ENCODE results near the gene ST3GAL3. TPM values are rescaled to one million over a fixed set of nuclear protein-coding genes. Genes with fewer than 3 reads are reported as not detected.

ST3GAL3 gene
- total and polyA plus RNA-seq, 10 of the 15 experiments (the other 5 are each of a cell fraction or from before 2014, with no cell fraction given) = 1.2 to 19.3 (median 11.0) TPM

- ATAC-seq (peak; percentile 57), FAIRE-seq (no peak), DNase-seq (ENCODE audit: low read depth, low spot score) (no peak)
- CTCF ChIA-PET = interaction anchor here (0.7 to 4.0 kb wide), 4 partner anchors 63 to 186 kb away, joined by 3 to 25 read pairs (median 4); no protein-coding TSS in a partner anchor
- Histone ChIP-seq H3K27me3 (replicated peaks in 1 of 2; ENCODE audit: control insufficient read depth in 2 of 2, insufficient read depth in 2 of 2, low read length in 1 of 2) (no peaks in the 10 kb centered on the region), H2AFZ (ENCODE audit: control insufficient read depth, low read depth, low read length) (peak overlapping the region; percentile 20), H3K4me3 (no peak overlapping the region), H3K4me1 (ENCODE audit: control insufficient read depth, insufficient read depth, low read length) (peaks cover 76% of the 10 kb centered on the region), H4K20me1 (ENCODE audit: control insufficient read depth, insufficient read depth) (no peaks in the 10 kb centered on the region), H3K9ac (ENCODE audit: control insufficient read depth, insufficient read depth, low read length) (peak overlapping the region; percentile 24), H3K27ac (ENCODE audit: control insufficient read depth, insufficient read depth) (peak overlapping the region; percentile 95), H3K36me3 (ENCODE audit: control insufficient read depth in 2 of 2, insufficient read depth in 2 of 2, low read length in 1 of 2) (no peaks in the 10 kb centered on the region), H3K4me2 (ENCODE audit: control insufficient read depth, insufficient read depth) (peak overlapping the region; percentile 51), H3K79me2 (ENCODE audit: control insufficient read depth, insufficient read depth, low read length) (peaks cover 3% of the 10 kb centered on the region), H3K9me3 (replicated peaks; ENCODE audit: control insufficient read depth, insufficient read depth, low read length) (no peaks in the 10 kb centered on the region)
- in situ Hi-C loops (cut with MboI) (loop anchor here (10.0 kb wide), 1 partner anchor 881 kb away; the partner anchor contains the start of gene SLC2A1), intact Hi-C loops (cut with micrococcal nuclease; ENCODE audit: unreplicated experiment) (loop anchor here (2.0 to 5.0 kb wide), 2 partner anchors 69 to 97 kb away; partner anchors contain the start of gene ARTN)
- no TSS peak for BruUV-seq (replicated peaks)
- SMC1A ChIA-PET (ENCODE audit: uncharacterized antibody, unreplicated experiment) = interaction anchor here (0.7 to 3.1 kb wide), 7 partner anchors 11 to 72 kb away, joined by 3 to 11 read pairs (median 4); no protein-coding TSS in a partner anchor
- WGBS (ENCODE audit: insufficient coverage, insufficient replicate concordance, low lambda C conversion rate, missing lambda C conversion rate) = 49% methylated on average over 11 of the region's 11 CpGs
- RAD21 ChIA-PET (ENCODE audit: unreplicated experiment) = interaction anchor here (1.2 to 5.8 kb wide), 2 partner anchors 66 to 72 kb away, joined by 3 to 29 read pairs; no protein-coding TSS in a partner anchor
- POLR2A ChIA-PET = interaction anchor here (0.7 kb wide), 1 partner anchor 59 kb away, joined by 3 read pairs; no protein-coding TSS in a partner anchor
- TF ChIP-seq STAT3 (IDR thresholded peaks at IDR 0.05; ENCODE audit: low read depth, low read length) (no peak), EP300 (IDR thresholded peaks at IDR 0.05; ENCODE audit: borderline replicate concordance in 1 of 2, control insufficient read depth in 1 of 2, low read depth in 2 of 2, low read length in 2 of 2) (0 out of 4 replicates have a peak, but pooled peaks of 1 of the 2 experiments have one; percentile 40), MEF2B (IDR thresholded peaks at IDR 0.05; ENCODE audit: partially characterized antibody, poor library complexity, severe bottlenecking) (peak; percentile 82), SP1 (IDR thresholded peaks at IDR 0.05; ENCODE audit: low read depth, low read length) (no peak), MYB (IDR thresholded peaks at IDR 0.05; ENCODE audit: borderline replicate concordance, low read depth, low read length) (0 out of 2 replicates have a peak, but pooled peaks have one; percentile 59), NFYB (IDR thresholded peaks at IDR 0.05; ENCODE audit: insufficient read depth, low read depth, low read length) (no peak), BRCA1 (IDR thresholded peaks at IDR 0.05; ENCODE audit: low read depth, low read length) (no peak), HCFC1 (IDR thresholded peaks at IDR 0.05; ENCODE audit: low read length) (no peak), RELB (IDR thresholded peaks at IDR 0.05; ENCODE audit: low read depth) (0 out of 2 replicates have a peak, but pooled peaks have one; percentile 7), NKRF (conservative IDR thresholded peaks at IDR 0.05) (0 out of 2 replicates have a peak, but pooled peaks have one; percentile 28), BCL11A (IDR thresholded peaks at IDR 0.05; ENCODE audit: low read depth, low read length) (0 out of 2 replicates have a peak, but pooled peaks have one; percentile 31), MEF2A (IDR thresholded peaks at IDR 0.05; ENCODE audit: insufficient read depth, low read depth, low read length) (no peak), IRF4 (IDR thresholded peaks at IDR 0.05; ENCODE audit: low read depth, low read length) (no peak), BCLAF1 (IDR thresholded peaks at IDR 0.05) (0 out of 2 replicates have a peak, but pooled peaks have one; percentile 11), TAF1 (IDR thresholded peaks at IDR 0.05; ENCODE audit: borderline replicate concordance, low read depth, low read length) (no peak)
Observed at GRCh38 chr1:43835082-43836021, 128.0 kb downstream of the ST3GAL3 start.

All from GM12878 (cell line).